Nephron (organoid): ENCODE data around the gene MTR.

ENCODE experiments used
- H3K27ac Mint-ChIP-seq, 3 experiments: 2 replicates each; pipeline ENCODE4 v1.8.0; 2020; ENCODE audit warnings: mixed read lengths in 3 of 3, mild to moderate bottlenecking in 2 of 3, moderate library complexity in 1 of 3
- H3K27me3 Mint-ChIP-seq: 2 replicates; pipeline ENCODE4 v1.8.0; 2021; ENCODE audit warnings: low read depth, mild to moderate bottlenecking, moderate library complexity, mixed read lengths
- H3K36me3 Mint-ChIP-seq: 2 replicates; pipeline ENCODE4 v1.8.0; 2020; ENCODE audit warnings: low read depth, mixed read lengths
- H3K4me1 Mint-ChIP-seq: 2 replicates; pipeline ENCODE4 v1.8.0; 2020; ENCODE audit warnings: mixed read lengths
- H3K4me3 Mint-ChIP-seq, 3 experiments: 2 replicates each; pipeline ENCODE4 v1.8.0; 2020; ENCODE audit warnings: mild to moderate bottlenecking in 3 of 3, mixed read lengths in 3 of 3, moderate library complexity in 2 of 3
- H3K9me3 Mint-ChIP-seq: 2 replicates; pipeline ENCODE4 v1.8.0; 2020; ENCODE audit warnings: mixed read lengths
- TF ChIP-seq, protein P1 (sequence below), 3 experiments: fragments of 200-600 bp; sonication (generic); IDR thresholded peaks; one replicate each; pipeline ENCODE4 v1.5.0; 2021; ENCODE audit warnings: antibody characterized with exemption in 3 of 3; ENCODE audit not compliant: unreplicated experiment in 3 of 3

Gene MTR

DNA sequence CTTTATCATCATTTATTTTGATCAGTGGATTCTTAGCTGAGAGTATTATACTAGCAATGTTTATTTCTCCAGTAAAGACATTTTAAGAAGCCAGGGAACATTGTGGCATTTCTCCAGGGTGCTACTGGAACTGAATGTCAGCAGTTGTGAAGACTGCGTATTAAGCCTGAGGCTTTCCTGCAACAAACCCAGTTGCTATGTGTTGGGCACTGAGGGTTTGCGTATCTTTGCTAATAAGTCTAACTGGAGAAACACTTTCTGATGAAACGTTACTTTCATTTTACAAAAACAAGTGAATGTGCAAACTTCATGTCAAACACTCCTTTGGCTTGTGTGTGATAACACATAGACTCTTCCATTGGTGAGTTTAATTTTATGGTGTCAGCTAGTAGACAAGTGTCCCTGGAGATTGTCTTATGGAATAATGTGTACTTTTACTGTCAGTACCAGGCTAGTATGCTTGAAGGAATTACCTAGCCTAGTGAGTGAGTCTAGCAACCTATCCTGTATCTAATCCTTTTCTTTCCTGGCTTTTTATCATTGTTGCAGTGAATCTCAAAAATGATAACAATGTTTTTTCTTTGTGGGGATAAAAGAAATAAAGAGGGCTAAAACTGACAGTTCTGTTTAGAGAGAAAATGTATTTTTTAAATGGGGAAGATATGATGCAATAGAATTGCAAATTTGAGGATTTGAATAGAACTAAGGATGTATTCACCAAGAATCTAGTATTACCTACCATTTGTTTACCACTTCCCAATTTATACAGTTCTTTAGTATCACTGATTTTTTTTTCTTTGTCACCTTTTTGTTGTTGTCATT, 70.1 kb downstream of the MTR start:
- Mint-ChIP-seq H3K27ac (peak overlapping the region in 2 of 3 experiments; percentile 4 to 67), H3K36me3 (peaks cover 87% of the 10 kb centered on the region), H3K27me3 (no peaks in the 10 kb centered on the region), H3K4me3 (no peak overlapping the region), H3K4me1 (no peaks in the 10 kb centered on the region), H3K9me3 (peaks cover 8% of the 10 kb centered on the region)
- TF ChIP-seq, protein P1, sequence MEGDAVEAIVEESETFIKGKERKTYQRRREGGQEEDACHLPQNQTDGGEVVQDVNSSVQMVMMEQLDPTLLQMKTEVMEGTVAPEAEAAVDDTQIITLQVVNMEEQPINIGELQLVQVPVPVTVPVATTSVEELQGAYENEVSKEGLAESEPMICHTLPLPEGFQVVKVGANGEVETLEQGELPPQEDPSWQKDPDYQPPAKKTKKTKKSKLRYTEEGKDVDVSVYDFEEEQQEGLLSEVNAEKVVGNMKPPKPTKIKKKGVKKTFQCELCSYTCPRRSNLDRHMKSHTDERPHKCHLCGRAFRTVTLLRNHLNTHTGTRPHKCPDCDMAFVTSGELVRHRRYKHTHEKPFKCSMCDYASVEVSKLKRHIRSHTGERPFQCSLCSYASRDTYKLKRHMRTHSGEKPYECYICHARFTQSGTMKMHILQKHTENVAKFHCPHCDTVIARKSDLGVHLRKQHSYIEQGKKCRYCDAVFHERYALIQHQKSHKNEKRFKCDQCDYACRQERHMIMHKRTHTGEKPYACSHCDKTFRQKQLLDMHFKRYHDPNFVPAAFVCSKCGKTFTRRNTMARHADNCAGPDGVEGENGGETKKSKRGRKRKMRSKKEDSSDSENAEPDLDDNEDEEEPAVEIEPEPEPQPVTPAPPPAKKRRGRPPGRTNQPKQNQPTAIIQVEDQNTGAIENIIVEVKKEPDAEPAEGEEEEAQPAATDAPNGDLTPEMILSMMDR (IDR thresholded peaks at IDR 0.05; ENCODE audit: unreplicated experiment in 3 of 3): no peak

DNA sequence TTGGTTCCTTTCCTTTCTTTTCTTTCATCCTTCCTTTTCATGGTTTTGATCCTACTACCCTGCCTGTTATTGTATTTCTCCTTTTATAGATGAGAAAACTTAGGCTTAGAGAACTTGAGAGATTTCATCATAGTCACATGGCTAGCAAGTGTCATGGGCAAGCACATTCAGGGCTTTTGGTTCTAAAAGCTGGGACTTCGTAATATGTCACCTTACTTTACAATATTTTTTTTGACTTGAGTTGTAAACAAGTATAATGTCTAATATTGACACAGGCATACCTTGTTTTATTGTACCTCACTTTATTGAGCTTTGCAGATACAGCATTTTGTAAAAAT, 70.7 kb downstream of the MTR start:
- Mint-ChIP-seq H3K9me3 (peaks cover 8% of the 10 kb centered on the region), H3K27me3 (no peaks in the 10 kb centered on the region)
- TF ChIP-seq, protein P1 (IDR thresholded peaks at IDR 0.05; ENCODE audit: unreplicated experiment in 3 of 3): no peak

DNA sequence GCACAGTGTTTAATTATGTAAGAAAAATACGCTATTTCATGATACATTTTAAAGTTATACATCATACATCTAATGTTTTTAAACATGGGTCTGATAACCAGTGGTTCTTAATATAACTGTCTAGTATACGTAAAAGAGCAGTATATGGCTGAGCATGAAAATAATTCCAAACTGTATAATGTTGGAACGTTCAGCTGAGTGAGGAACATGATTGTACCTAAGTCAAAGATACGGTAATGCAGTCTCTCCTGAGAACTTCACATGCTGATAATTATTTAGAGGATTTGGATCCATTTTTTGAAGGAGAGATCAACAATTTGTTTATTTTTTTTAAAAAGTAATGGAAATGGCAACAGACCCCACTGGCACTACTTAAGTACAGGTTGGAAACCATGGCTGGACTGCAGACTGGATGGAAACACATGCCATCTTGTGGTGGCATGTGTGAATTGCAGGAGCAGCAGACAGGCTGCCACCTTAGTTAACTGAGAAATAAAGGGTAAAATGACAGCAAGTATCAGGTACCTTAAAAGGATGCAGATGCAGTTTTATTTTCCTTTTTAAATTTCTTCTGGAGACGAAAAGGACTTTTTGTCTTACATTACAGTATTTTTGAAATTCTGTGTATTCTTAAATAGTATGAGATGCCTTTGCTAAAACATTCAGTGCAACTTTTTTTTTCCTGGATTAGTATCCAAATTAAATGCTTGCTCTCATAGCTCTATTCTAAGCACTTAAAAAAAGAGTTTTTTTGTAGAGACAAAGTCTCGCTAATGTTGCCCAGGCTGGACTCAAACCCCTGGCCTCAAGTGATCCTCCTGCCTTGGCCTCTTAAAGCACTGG, 73.8 kb downstream of the MTR start:
- H3K9me3 Mint-ChIP-seq: peaks cover 8% of the 10 kb centered on the region
- H3K4me3 Mint-ChIP-seq: no peak overlapping the region
- no peaks in the 10 kb centered on the region for H3K4me1 Mint-ChIP-seq
- H3K27ac Mint-ChIP-seq: no peak overlapping the region
- H3K36me3 Mint-ChIP-seq: peaks cover 75% of the 10 kb centered on the region
- TF ChIP-seq, protein P1 (IDR thresholded peaks at IDR 0.05; ENCODE audit: unreplicated experiment in 3 of 3): peak; percentile 80 to 92 (median 87)
- no peaks in the 10 kb centered on the region for H3K27me3 Mint-ChIP-seq

More for the DNA sequence above, 70.7 kb downstream of the MTR start:
- Mint-ChIP-seq H3K4me3 (no peak overlapping the region), H3K4me1 (no peaks in the 10 kb centered on the region), H3K27ac (no peak overlapping the region), H3K36me3 (peaks cover 87% of the 10 kb centered on the region)

DNA sequence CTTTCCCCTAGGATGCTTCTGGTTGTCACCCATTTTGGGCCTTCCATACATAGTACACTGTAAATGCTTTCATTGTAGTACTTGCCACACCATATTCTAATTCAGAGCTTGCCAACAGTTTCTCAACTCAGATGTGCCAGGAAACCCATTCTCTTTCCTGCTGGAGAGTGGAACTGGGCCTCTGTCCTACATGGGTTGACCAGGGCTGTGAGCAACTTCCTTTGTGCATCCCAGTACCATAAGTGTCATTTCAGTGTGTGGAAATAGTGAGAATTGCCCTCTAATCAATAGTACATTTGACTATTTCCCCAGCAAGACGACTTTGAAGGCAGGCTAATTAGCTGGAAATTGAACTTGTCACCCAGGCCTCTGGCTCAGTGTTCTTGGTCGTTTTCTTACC, 74.8 kb downstream of the MTR start:
- Mint-ChIP-seq H3K27ac (no peak overlapping the region), H3K36me3 (peaks cover 71% of the 10 kb centered on the region), H3K4me1 (no peaks in the 10 kb centered on the region), H3K27me3 (no peaks in the 10 kb centered on the region), H3K4me3 (no peak overlapping the region), H3K9me3 (peaks cover 8% of the 10 kb centered on the region)
- TF ChIP-seq, protein P1 (IDR thresholded peaks at IDR 0.05; ENCODE audit: unreplicated experiment in 3 of 3): no peak

DNA sequence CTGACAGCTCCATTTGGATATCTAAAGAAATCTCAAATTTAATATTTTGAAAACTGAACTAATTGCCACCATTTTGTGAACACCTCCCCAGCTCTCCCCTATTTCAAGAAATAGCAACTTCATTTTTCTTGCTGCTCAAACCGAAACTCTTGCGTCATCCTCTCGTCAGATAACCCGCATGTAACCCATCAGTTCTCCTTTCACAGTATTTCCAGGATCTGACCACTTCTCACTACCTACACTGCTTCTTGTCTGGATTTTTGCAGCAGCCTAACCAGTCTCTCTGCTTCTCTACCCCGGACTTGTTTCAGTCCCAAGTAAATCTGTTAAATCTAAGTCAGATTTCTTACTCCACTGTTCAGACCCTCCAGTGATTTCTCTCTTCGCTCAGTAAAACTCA, 75.6 kb downstream of the MTR start:
- Mint-ChIP-seq H3K4me1 (no peaks in the 10 kb centered on the region), H3K36me3 (peaks cover 69% of the 10 kb centered on the region), H3K4me3 (no peak overlapping the region), H3K27me3 (no peaks in the 10 kb centered on the region), H3K27ac (no peak overlapping the region), H3K9me3 (peaks cover 8% of the 10 kb centered on the region)
- TF ChIP-seq, protein P1 (IDR thresholded peaks at IDR 0.05; ENCODE audit: unreplicated experiment in 3 of 3): no peak
